HepG2 (cell line): ENCODE data around the gene MRPL27. TPM values are rescaled to one million over a fixed set of nuclear protein-coding genes. Genes with fewer than 3 reads are reported as not detected.

Experiments used
- CEBPG ChIP-seq: IDR thresholded peaks from 2 replicates; pipeline ENCODE4 v1.6.1; 2016
- FOXK1 ChIP-seq: sonication (generic); formaldehyde crosslinking; IDR thresholded peaks from 2 replicates; pipeline ENCODE4 v1.4.0; 2020; ENCODE audit warnings: low read depth, missing genetic modification reagents, borderline replicate concordance
- HOXD1 ChIP-seq: sonication (generic); formaldehyde crosslinking; IDR thresholded peaks from 2 replicates; pipeline ENCODE4 v1.5.0; 2020; ENCODE audit warnings: missing genetic modification reagents
- ISX ChIP-seq: sonication (generic); formaldehyde crosslinking; conservative IDR thresholded peaks from 2 replicates; pipeline ENCODE4 v1.5.0; 2020; ENCODE audit warnings: missing genetic modification reagents
- JARID2 ChIP-seq: sonication (generic); formaldehyde crosslinking; IDR thresholded peaks from 2 replicates; pipeline ENCODE4 v1.8.1; 2023; ENCODE audit warnings: missing genetic modification reagents, inconsistent platforms; ENCODE audit not compliant: insufficient replicate concordance
- KLF6 ChIP-seq: IDR thresholded peaks from 2 replicates; pipeline ENCODE4 v1.8.0; 2016; ENCODE audit warnings: missing biosample characterization, missing genetic modification reagents
- MAFK ChIP-seq, 2 experiments: IDR thresholded peaks in 1 of 2; conservative IDR thresholded peaks in 1 of 2; 2 replicates each; pipeline ENCODE4 v1.6.1; 2011; ENCODE audit warnings: improper control_type of control experiment in 2 of 2, low read length in 2 of 2
- NFE2L1 ChIP-seq: sonication (generic); formaldehyde crosslinking; IDR thresholded peaks from 2 replicates; pipeline ENCODE4 v1.4.0; 2020; ENCODE audit warnings: missing genetic modification reagents, mild to moderate bottlenecking, borderline replicate concordance
- NFIC ChIP-seq: IDR thresholded peaks from 2 replicates; pipeline ENCODE4 v1.6.1; 2012; ENCODE audit warnings: mild to moderate bottlenecking, low read length, inconsistent platforms
- TGIF2 ChIP-seq: IDR thresholded peaks from 2 replicates; pipeline ENCODE4 v1.6.1; 2016; ENCODE audit warnings: control low read depth, missing compliant biosample characterization
- ZNF343 ChIP-seq: sonication (generic); formaldehyde crosslinking; IDR thresholded peaks from 2 replicates; pipeline ENCODE4 v1.4.0; 2020; ENCODE audit warnings: mild to moderate bottlenecking, missing genetic modification reagents
- ZNF768 ChIP-seq: sonication (generic); formaldehyde crosslinking; IDR thresholded peaks from 2 replicates; pipeline ENCODE4 v1.4.0; 2020; ENCODE audit warnings: missing genetic modification reagents
- polyA plus RNA-seq, 8 experiments: library from polyadenylated mRNA; depleted of rRNA in 3 of 8; stranded (reverse) in 7 of 8; unstranded in 1 of 8; fragments of >200 nt; fragmentation: Illumina TruSeq in 4 of 8; extraction: Trizol in 4 of 8; gene quantifications; 2 replicates each; pipeline versions ENCODE4 v1.2.1 to v1.2.3, GENCODE V29; 2011 to 2016; ENCODE audit warnings: low read depth in 4 of 8, missing spikeins in 1 of 8, mixed read lengths in 1 of 8; ENCODE audit not compliant: insufficient read depth in 1 of 8
- total RNA-seq, 5 experiments: library from RNA; depleted of rRNA; stranded (reverse); fragments of >200 nt; fragmentation: Illumina TruSeq; extraction: Trizol; gene quantifications; 2 replicates each; pipeline ENCODE4 v1.2.3, GENCODE V29; 2016; ENCODE audit warnings: low read depth in 1 of 5
- TF ChIP-seq, protein P1 (sequence below): conservative IDR thresholded peaks from 2 replicates; pipeline ENCODE4 v1.6.1; 2018; ENCODE audit warnings: missing genetic modification reagents
- TF ChIP-seq, protein P2 (sequence below): sonication (generic); formaldehyde crosslinking; IDR thresholded peaks from 2 replicates; pipeline ENCODE4 v1.4.0; 2020; ENCODE audit warnings: missing genetic modification reagents
- TF ChIP-seq, protein P3 (sequence below): IDR thresholded peaks from 2 replicates; pipeline ENCODE4 v1.6.1; 2016; ENCODE audit warnings: low read depth
- TF ChIP-seq, protein P4 (sequence below): sonication (generic); formaldehyde crosslinking; IDR thresholded peaks from 2 replicates; pipeline ENCODE4 v1.9.0; 2021; ENCODE audit warnings: missing genetic modification reagents, mild to moderate bottlenecking, borderline replicate concordance
- TF ChIP-seq, protein P5 (sequence below): sonication (generic); formaldehyde crosslinking; IDR thresholded peaks from 2 replicates; pipeline ENCODE4 v1.9.0; 2021; ENCODE audit warnings: missing genetic modification reagents, borderline replicate concordance
- TF ChIP-seq, protein P6 (sequence below): sonication (generic); formaldehyde crosslinking; IDR thresholded peaks from 2 replicates; pipeline ENCODE4 v1.5.0; 2020; ENCODE audit warnings: missing genetic modification reagents

Gene MRPL27
- total and polyA plus RNA-seq, 2 of the 13 experiments (the other 11 are each of a cell fraction or from before 2014, with no cell fraction given) = 137 to 217 TPM

DNA sequence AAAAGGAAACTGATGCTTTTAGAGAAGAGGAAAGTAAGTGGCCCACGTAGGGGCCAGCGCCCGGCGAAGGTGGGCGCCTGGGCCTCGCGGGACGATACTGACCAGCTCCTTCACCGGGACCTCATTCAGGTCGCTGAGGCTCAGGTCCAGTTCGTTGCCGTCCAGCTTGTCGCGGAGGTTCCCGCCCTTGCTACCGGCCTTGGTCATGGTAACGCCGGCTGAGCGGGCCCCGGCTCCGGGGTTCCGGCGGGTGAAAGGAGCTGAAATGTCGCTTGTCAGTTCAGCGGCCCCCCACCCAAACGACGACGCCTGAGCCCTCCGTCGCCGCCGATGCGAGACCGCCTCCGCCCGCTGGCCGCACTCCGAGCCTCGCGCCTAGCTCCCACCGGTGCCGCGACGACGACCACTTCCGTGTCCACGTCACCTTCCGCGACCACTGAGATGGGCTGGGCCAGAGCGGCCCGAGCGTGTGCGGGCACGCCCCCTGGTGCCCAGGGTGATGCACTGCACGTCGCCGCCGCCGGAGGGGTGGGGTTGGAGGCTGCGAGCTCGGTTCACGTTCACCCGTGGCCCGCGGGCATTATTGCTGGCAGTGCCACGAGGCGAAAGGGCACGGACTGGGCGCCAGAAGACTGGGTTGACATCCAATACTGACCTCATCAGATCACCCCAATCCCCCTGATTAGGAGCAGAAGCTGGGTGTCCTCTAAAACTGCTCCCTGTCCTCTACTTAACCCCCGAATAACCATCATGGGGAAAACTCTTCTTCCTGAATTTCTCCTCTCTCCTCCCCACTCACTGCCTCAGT is 24.3 kb upstream of the MRPL27 start, which contains the start of gene LRRC59 (continued):
- TF ChIP-seq, protein P1, sequence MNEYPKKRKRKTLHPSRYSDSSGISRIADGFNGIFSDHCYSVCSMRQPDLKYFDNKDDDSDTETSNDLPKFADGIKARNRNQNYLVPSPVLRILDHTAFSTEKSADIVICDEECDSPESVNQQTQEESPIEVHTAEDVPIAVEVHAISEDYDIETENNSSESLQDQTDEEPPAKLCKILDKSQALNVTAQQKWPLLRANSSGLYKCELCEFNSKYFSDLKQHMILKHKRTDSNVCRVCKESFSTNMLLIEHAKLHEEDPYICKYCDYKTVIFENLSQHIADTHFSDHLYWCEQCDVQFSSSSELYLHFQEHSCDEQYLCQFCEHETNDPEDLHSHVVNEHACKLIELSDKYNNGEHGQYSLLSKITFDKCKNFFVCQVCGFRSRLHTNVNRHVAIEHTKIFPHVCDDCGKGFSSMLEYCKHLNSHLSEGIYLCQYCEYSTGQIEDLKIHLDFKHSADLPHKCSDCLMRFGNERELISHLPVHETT = peak; percentile 95
- peak; percentile 100 for TF ChIP-seq TGIF2 (CRISPR knock-in tag)
- peak; percentile 82; the same call in 1 of the 2 replicates for TF ChIP-seq NFE2L1 (CRISPR knock-in tag)
- TF ChIP-seq, protein P2, sequence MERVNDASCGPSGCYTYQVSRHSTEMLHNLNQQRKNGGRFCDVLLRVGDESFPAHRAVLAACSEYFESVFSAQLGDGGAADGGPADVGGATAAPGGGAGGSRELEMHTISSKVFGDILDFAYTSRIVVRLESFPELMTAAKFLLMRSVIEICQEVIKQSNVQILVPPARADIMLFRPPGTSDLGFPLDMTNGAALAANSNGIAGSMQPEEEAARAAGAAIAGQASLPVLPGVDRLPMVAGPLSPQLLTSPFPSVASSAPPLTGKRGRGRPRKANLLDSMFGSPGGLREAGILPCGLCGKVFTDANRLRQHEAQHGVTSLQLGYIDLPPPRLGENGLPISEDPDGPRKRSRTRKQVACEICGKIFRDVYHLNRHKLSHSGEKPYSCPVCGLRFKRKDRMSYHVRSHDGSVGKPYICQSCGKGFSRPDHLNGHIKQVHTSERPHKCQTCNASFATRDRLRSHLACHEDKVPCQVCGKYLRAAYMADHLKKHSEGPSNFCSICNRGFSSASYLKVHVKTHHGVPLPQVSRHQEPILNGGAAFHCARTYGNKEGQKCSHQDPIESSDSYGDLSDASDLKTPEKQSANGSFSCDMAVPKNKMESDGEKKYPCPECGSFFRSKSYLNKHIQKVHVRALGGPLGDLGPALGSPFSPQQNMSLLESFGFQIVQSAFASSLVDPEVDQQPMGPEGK = peak; percentile 82
- TF ChIP-seq, protein P3, sequence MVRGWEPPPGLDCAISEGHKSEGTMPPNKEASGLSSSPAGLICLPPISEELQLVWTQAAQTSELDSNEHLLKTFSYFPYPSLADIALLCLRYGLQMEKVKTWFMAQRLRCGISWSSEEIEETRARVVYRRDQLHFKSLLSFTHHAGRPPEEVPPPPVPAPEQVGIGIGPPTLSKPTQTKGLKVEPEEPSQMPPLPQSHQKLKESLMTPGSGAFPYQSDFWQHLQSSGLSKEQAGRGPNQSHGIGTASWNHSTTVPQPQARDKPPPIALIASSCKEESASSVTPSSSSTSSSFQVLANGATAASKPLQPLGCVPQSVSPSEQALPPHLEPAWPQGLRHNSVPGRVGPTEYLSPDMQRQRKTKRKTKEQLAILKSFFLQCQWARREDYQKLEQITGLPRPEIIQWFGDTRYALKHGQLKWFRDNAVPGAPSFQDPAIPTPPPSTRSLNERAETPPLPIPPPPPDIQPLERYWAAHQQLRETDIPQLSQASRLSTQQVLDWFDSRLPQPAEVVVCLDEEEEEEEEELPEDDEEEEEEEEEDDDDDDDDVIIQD = peak; percentile 83
- TF ChIP-seq ZNF343 (CRISPR knock-in tag) = peak; percentile 96
- peak; percentile 92 for TF ChIP-seq JARID2 (CRISPR knock-in tag)
- no peak for TF ChIP-seq MAFK (conservative IDR thresholded peaks at IDR 0.05 in 1 of 2, IDR thresholded peaks at IDR 0.05 in 1 of 2; ENCODE audit: low read length in 2 of 2)
- peak; percentile 99 for TF ChIP-seq FOXK1 (CRISPR knock-in tag)
- no peak for TF ChIP-seq ISX
- peak; percentile 88 for TF ChIP-seq ZNF768
- TF ChIP-seq, protein P4, sequence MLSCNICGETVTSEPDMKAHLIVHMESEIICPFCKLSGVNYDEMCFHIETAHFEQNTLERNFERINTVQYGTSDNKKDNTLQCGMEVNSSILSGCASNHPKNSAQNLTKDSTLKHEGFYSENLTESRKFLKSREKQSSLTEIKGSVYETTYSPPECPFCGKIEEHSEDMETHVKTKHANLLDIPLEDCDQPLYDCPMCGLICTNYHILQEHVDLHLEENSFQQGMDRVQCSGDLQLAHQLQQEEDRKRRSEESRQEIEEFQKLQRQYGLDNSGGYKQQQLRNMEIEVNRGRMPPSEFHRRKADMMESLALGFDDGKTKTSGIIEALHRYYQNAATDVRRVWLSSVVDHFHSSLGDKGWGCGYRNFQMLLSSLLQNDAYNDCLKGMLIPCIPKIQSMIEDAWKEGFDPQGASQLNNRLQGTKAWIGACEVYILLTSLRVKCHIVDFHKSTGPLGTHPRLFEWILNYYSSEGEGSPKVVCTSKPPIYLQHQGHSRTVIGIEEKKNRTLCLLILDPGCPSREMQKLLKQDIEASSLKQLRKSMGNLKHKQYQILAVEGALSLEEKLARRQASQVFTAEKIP (CRISPR knock-in tag) = no peak
- TF ChIP-seq, protein P5, sequence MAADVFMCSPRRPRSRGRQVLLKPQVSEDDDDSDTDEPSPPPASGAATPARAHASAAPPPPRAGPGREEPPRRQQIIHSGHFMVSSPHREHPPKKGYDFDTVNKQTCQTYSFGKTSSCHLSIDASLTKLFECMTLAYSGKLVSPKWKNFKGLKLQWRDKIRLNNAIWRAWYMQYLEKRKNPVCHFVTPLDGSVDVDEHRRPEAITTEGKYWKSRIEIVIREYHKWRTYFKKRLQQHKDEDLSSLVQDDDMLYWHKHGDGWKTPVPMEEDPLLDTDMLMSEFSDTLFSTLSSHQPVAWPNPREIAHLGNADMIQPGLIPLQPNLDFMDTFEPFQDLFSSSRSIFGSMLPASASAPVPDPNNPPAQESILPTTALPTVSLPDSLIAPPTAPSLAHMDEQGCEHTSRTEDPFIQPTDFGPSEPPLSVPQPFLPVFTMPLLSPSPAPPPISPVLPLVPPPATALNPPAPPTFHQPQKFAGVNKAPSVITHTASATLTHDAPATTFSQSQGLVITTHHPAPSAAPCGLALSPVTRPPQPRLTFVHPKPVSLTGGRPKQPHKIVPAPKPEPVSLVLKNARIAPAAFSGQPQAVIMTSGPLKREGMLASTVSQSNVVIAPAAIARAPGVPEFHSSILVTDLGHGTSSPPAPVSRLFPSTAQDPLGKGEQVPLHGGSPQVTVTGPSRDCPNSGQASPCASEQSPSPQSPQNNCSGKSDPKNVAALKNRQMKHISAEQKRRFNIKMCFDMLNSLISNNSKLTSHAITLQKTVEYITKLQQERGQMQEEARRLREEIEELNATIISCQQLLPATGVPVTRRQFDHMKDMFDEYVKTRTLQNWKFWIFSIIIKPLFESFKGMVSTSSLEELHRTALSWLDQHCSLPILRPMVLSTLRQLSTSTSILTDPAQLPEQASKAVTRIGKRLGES (CRISPR knock-in tag) = no peak
- TF ChIP-seq KLF6 (CRISPR knock-in tag) = peak; percentile 99
- TF ChIP-seq NFIC = no peak; the same call in 1 of the 2 replicates
- TF ChIP-seq HOXD1 (CRISPR knock-in tag) = peak; percentile 81
- TF ChIP-seq, protein P6, sequence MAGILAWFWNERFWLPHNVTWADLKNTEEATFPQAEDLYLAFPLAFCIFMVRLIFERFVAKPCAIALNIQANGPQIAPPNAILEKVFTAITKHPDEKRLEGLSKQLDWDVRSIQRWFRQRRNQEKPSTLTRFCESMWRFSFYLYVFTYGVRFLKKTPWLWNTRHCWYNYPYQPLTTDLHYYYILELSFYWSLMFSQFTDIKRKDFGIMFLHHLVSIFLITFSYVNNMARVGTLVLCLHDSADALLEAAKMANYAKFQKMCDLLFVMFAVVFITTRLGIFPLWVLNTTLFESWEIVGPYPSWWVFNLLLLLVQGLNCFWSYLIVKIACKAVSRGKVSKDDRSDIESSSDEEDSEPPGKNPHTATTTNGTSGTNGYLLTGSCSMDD (CRISPR knock-in tag) = 0 out of 2 replicates have a peak, but pooled peaks have one; percentile 25
- TF ChIP-seq CEBPG = peak; percentile 81
